Ovary (tissue), 3 donors: ENCODE data around the gene SELENOF.
"Not testable (repeated sequence)": the region's sequence is repeated elsewhere in the genome, so short reads cannot be mapped to it uniquely, and the experiment has no call there.

Experiments
- CTCF ChIP-seq, 3 donors: fragments of 450-650 bp in 2 of 3; fragments of 200-600 bp in 1 of 3; IDR thresholded peaks; one replicate each; pipeline versions ENCODE4 v1.5.1 to v1.8.0; 2016 to 2022; ENCODE audit warnings: antibody characterized with exemption in 3 of 3, mild to moderate bottlenecking in 1 of 3
- EP300 ChIP-seq: sonication (generic); formaldehyde crosslinking; IDR thresholded peaks from one replicate; pipeline ENCODE4 v1.6.1; 2017; ENCODE audit warnings: antibody characterized with exemption
- POLR2A ChIP-seq: fragments of 450-650 bp; IDR thresholded peaks from one replicate; pipeline ENCODE4 v1.6.1; 2017; ENCODE audit warnings: antibody characterized with exemption, mild to moderate bottlenecking, moderate library complexity
- donor health status: DM: no; HTN: no; CAD: no.

- TF ChIP-seq CTCF (IDR thresholded peaks at IDR 0.05); POLR2A; EP300: not testable (repeated sequence)
These were observed 14.5 kb downstream of the SELENOF start for GRCh38 chr1:86899401-86899800.
